GOT3 (cell line): Measurements from ENCODE around the gene TMEM125.

ENCODE experiments used
- DNase-seq: peaks from one replicate; lab custom pipeline; 2025; ENCODE audit warnings: mixed read lengths; lab: John Stamatoyannopoulos, UW

The TMEM125 gene

DNA sequence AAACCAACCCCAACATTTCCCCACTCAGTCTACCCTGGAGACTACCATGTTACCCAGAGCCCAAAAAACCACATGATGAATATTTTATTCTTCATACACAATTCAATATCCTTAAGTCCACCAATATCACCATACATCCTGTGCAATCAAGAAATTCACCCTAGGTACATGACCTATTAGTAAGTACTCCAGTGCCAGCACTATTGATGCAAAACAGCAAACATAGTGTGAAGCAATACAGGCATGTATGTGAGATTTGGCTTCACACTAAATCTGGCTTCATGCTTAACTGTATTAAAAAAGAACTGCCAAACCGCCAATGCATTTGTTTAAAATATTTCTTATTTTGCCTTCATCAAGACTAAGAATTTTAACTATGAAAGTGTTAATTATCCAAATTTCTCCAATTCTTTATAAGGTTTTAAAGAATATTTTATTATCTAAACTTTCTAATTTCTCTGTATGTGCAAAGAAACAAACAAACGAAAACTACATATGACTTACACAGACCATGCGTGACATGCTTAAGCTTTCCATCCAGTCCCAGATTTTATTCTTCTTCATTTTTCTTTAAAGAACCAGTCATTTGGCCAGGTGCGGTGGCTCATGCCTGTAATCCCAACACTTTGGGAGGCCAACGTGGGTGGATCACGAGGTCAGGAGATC, 22.4 kb upstream of the TMEM125 start:
- DNase-seq: no peak

DNA sequence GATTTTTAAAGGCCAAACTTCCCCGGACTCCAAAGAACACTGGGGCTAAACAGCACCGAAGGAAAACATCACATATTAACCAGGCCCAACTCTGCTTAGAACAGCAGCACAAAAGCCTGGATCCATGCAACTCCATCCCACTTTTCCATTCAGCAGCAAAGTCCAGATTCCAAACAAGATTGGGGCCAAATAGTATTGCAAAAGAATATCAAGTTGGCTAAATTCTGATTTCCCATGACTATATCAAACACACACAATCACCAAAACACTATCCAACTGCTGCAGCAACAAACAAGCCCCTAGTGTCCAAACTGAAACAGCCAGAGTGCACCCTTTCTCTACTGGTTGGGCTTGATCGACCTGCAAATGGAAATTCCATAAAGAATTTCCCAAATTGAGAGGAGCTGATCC, 19.4 kb upstream of the TMEM125 start:
- no peak for DNase-seq

DNA sequence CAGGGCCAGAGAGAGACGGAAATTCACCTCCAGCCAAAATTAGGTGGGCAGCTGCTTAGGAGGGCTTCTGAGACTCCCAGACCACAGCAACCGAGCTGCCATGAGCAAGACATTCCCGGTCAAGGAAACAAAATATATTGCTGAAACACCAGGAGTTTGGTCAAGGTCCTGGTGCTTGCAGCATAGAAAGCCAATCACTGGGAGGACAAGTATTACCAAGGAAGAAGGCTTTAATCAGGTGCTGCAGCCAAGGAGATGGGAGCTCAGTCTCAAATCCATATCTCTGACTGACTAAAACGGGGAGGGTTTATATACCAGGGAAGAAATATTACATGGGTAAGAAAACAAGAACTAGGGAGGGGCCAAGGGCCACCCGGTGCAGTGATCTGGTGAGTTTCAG, 18.8 kb upstream of the TMEM125 start:
- no peak for DNase-seq

DNA sequence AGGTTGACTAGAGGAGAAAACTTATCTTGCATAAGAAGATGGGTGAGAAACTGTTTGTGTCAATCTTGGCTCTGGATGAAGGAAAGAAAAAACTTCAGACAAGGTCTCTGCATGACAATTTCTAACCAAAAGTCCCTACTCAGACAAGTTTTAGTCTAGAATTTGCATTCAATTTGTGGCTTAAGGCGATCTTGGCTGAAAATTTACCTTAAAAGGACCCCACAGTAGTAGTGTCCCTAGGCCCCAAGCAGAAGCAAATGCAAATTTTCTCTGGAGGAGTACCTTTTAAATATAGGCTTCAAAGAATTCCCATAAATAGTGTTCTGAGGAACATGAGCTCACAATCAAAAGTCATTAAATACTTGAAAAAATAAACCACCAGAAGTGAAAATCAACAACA, 17.6 kb upstream of the TMEM125 start:
- DNase-seq: no peak

DNA sequence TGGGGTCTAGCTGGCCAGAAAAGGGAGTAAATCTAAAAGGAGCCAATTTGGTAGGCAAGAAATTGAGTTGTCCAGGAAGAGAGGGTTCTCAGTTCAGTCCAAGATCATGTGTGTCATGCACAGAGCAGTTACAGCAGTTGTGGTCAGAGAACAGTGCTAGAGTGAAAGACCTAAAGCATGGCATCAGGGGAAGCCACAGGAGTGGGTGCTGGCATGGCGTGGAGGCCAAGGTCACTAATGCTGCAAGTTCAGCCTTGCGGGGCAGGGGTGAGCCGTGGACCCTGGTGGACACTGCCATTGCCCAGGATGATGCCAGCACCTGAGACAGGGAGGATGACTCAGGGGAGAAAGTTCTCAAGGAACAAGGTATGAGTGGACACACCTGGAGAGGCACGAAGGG, 16.6 kb upstream of the TMEM125 start:
- DNase-seq: no peak

DNA sequence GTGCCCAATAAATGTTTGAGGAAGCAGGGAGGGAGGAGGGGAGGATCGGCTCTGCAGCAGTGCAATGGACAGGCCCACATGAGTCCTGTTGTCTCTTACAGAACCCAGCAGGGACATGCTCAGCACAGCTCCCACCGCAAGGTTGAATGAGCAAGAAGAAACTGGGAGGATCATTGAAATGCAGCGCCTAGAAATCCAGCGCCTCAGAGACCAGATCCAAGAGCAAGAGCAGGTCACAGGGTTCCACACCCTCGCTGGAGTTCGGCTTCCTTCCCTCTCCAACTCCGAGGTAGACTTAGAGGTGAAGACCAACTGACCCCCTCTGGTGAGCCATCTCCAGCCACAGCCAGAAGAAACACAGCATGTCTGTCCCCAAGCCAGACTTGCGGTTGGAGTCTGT, 15.9 kb upstream of the TMEM125 start:
- DNase-seq: no peak

DNA sequence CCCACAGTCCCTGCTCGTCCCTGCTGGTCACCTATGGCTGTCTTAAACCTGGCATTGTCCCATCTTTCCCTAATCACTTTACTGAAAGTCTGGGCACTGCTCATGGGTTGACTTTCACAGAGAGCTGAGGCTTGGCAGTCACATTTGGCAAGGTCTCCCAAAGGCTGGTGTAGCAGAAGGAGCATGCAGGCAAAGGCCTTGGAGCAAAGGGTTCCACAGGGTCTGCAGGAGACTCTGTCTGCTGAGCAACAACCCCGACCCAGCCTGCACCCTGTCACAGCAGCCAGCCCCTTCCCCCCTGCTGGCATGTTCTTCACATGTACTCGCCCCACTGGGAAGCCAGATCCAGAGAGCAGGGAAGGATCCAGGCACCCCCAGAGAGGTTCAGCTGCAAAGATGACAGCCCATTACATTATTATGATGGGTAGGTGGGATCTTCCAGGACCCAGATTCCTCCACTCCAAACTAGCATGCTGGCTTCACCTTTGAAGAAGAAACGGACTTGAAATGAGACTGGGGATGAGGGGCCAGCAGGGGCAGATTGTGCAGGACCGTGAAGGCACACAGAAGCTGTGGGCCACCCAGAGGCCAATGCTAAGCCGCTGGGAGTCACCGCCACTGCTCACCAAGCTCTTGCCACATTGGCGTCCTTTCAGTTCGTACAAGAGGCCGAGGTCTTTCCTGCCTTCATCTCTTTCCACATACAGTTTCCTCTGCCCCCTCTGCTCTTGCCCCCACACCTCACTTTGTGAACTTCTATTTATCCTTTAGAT, 14.2 kb upstream of the TMEM125 start:
- no peak for DNase-seq

DNA sequence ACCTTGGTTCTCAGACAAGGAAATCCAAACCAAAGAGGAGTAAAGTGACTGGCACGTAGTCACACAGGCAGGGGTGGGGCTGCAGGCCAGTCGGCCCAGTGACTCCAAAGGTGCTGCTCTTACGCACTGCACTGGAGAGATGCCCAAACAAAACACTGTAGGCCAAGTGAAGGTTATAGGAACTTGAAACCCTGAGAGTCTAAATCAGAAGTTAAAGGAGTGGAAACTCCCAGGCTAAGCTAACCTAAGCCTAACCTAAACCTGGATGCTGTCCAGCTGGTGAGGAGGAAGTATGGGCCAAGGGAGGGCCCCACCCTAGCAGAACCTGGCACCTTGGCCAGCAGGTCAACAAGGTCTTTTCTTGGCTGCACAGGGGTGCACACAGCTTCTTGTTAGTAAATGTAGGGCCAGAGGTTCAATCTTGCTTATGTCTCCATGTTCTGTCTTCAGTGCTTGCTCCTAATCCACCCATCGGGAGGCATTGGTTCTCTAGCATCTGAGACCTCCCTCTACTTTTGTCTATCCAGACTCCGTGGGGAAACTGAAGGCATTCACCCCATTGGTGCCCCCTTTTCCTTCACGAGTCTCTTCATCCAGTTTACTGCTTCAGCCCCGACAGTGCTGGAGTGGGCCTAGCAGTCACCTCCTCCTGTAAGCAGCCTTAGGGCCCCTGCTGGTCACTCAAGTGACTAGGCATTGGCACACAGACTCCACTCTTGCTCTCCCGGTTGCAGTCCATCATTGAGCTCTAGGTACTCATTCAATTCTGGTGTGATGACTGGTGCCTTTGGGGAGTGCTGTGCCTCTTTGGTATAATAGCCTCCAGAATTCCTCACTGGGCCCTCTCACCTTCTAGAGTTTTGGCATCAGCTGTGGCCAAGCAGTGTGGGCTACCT, 12.9 kb upstream of the TMEM125 start:
- no peak for DNase-seq

DNA sequence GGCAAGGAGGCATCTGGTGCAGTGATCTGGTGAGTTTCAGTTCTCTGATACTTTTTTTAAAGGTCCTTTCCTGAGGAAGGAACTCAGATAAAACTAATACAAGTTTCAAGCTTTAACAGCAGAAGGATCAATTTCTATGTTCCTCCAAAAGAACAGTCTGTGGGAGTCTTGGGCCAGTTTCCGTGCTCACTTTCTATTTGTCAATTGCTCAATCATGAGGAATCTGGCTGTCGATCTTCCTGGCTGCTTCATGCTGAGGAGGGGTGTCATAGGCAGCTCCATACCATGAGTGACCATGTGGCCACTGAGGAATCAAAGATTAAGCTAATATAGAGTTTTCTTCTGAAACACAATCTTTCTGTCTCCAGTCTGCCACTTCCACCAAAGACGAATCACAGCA, 11.4 kb upstream of the TMEM125 start:
- no peak for DNase-seq

DNA sequence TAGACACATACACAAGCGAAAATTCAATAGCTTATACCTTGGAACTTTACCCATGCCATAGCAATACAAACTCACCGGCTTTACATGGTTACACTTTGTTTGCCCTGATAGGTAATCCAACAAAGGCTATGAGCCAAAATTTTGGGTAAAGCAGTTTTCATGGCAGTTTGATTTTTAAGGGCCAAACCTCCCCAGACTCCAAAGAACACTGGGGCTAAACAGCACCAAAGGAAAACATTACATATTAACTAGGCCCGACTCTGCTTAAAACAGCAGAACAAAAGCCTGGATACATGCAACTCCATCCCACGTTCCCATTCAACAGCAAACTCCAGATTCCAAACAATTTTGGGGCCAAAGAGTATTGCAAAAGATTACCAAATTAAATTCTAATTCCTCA, 4.4 kb upstream of the TMEM125 start:
- DNase-seq: no peak

DNA sequence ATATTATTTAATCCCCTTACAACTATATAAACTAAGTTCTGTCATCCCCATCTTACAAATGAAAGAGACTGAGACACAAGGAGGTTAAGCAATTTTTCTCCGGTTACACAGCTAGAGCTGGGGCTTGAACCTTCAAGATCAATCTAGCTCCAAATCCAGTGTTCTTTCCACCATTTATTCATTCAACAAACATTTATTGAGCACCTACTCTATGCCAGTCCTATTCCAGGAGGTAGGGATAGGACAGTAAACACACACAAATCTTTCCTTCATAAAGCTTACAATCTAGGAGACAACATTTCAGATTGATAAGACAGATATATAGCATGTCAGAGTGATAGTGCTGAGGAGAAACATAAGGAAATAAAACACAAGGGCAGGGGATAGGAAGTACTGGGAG, 2.9 kb upstream of the TMEM125 start:
- DNase-seq: no peak

DNA sequence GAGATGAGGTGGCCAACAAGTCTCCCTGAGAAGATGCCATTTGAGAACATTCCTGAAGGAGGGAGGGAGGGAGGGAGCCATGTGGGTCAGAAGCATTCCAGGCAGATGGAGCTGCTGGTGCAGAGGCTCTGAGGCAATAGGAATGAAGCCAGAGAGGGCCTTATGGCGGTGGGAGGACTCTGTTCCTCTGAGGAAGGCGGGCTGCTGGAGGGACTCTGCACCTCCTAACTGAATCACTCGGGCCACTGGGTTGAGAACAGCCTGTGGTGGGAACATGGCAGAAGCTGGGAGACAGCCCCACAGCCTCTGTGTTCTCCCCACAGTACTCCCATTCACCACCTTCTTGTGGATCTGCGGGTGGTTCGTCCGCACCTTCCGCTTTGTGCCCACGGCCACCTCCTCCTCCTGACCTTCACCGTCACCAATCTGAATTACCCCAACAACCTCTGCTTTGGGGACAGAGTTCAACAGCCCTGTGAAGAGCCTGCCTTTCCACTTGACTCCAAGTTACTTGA, 2.4 kb upstream of the TMEM125 start:
- DNase-seq: no peak

DNA sequence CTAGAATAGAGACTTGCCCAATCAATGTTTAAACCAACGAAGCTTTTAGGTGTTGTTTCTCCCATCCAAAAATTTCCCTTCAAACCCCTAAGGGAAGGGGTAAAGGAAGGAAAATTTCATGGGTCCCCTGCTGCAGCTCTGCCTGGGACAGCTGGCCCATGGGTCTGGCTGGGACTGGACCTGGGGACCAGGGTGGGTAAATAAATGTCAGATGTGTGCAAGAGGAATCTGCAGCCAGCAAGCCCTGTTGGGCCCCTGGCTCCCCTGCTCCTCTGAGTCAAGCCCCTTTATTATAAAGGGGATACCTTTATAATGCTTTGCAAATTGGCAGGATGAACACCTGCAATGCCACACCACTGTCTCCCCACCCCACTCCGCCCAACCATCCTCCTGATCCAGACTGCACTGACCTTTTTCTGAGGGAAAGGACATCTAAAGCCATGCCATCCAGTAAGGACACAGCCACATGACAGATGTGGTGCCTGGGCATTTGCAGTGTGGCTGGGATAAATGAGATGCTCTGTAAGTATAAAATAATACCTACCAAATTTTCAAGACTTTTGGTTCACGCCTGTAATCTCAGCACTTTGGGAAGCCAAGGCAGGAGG, 1.9 kb upstream of the TMEM125 start:
- DNase-seq: no peak

DNA sequence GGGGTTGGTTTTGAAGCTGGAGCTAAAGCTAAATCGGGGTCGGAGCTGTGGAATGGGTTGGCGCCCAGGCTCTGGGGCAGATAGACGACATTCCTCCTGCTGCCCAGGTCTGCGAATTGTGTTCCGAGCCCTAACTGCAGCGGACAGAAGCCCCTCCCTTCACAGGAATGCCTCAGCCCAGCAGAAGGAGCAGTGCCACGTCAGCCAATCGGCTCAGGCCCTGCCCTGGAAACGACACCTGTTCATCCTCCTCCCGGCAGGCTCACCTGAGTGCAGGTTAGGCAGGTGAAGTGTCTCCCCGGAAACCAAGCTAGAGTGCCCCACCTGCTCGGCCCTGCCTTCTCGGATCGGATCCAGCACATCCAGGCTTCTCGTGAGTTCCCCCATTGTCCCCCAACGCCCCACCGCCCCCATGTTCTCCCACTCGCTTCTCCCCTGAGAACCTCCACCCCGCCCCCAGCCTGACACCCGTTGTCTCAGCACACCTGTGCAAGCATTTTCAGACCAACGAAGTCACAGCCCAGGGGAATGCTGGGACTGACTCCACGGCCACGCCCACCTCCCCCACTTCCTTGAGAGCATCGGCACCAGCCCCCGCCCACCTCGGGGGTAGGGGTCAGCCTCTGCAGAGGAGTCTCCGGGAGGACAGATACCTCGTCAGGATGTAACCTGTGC, 775 bp downstream of the TMEM125 start:
- DNase-seq: no peak

DNA sequence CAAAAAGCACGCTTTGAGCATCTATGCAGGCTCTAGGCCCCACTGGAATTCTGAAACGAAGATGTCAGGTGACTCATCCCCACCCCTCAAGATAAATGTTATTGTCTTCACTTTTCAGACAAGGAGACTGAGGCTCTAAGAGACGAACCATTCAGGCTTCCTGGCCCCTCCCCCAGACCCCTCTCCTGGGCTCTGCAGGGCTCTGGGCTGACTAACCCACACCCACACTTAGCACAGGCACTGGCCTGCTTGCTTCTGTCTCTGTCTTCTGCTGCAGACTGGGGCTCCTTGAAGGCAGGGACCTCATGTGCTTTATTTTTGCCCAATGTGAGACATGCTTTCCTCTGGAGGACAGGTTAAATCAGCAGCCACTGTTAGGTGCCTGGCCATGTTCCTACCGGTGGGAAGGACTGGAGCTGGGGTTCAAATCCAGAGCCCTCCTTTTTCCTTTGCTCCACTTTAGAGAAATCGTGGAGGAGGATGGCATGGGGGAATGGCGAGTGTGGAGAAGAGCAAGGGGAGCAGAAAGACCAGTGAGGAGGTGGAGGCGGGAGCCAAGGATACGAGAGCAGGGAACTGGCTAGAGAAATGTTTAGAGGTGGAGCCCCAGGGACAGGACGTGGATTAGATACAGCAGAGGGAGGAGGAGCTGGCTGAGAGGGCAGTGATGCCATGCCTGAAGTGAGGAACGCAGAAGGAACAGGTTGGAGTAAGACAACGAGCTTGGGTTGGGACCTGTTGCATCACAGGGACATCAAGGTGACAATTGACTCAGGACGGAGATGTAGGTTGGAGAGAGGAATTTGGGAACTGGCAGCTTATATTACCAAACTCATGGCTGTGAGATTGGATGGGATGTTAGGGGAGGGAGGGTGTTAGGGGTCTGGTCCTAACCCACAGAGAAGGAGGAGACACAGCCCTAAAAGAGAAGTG, 1.7 kb downstream of the TMEM125 start:
- DNase-seq: no peak

DNA sequence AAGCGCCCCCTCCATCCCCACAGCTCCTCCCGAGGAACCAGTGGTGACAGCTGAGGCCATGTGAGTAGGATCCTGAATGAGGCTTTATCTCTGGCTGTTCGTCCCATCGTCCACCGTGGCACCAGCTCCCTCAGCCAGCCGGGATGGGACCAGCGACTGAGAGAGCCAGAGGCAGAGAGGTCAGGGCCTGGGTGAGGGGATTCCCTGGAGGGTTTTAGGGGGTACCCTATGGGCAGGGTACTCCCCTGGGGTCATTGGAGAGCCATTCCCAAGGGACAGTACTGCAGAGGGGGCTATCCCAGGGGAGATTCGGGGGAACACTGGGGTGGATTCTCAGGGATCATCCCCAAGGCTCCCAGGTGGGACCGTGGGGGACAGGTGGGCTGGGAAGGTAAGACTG, 2.4 kb downstream of the TMEM125 start:
- no peak for DNase-seq

DNA sequence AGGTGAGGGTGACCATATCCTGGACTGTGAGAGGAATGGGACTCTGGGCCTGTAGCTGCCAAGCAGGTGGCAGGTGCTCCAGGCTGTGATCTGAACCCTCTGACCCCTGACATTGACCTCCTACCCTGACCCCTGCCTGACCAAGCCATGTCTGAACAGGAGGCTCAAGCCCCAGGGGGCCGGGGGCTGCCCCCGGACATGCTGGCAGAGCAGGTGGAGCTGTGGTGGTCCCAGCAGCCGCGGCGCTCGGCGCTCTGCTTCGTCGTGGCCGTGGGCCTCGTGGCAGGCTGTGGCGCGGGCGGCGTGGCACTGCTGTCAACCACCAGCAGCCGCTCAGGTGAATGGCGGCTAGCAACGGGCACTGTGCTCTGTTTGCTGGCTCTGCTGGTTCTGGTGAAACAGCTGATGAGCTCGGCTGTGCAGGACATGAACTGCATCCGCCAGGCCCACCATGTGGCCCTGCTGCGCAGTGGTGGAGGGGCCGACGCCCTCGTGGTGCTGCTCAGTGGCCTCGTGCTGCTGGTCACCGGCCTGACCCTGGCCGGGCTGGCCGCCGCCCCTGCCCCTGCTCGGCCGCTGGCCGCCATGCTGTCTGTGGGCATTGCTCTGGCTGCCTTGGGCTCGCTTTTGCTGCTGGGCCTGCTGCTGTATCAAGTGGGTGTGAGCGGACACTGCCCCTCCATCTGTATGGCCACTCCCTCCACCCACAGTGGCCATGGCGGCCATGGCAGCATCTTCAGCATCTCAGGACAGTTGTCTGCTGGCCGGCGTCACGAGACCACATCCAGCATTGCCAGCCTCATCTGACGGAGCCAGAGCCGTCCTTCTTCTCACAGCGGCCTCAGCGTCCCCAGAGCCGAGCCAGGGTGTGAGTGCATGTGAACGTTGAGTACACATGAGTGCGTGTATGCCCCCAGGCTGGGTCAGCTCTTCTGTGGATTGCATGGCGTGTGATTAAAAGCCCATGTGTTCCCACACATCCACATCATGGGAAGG, 3.1 kb downstream of the TMEM125 start:
- no peak for DNase-seq

DNA sequence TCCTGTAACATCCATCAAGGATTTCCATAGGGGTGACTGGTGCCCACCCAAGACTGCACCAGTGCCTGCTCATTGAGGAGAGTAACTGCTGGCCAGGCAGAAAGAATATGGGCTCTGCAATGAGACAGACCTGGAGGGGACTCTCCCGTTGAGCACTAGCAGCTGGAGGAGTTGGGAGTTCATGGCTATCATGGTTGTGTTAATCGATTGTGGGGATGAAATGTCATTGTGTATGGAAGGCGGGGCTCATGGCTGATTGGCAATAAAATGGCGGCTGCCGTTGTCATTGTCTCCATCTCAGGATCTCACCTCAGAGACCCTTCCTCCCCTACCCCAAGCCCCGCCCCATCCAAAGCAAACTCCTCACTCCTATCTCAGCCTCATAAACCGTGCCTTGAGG, 3.9 kb downstream of the TMEM125 start:
- no peak for DNase-seq

DNA sequence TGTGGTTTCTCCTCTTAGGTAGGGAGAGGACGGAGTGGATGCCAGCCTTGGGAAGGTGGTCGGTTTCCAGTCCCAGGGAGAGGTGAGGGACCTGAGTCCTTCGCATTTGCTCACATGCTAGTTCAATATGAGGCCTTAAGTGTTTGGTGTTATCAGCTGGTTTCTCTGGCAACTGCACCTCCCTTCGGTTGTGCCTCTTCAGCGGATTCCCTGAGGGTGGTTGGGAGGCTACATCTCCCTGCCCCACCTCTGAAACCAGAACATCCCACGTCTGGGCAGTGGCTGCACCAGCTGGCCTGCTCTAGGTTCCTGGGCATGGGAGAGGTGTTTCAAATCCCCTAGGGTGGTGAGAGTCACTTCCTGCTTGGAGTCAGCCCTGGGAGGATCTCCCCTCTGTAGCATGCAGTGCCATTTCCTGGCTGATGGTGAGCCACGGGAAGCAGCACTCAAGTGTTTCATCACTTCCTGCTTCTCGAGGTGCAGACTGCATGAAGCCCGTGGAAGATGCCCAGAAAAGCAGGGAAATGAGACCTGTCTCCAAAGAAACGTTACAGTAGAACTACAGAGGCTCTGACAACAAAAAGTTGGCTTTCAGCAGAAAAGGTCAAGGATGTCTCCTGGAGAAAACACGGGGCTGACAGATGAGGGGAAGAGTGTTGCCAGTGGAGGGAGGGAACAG, 4.5 kb downstream of the TMEM125 start:
- no peak for DNase-seq
